ENCODE measurements around the gene RHOT2. TPM values are rescaled to one million over a fixed set of nuclear protein-coding genes. Genes with fewer than 3 reads are reported as not detected.
A peak's percentile ranks its signal among the peaks of the same experiment; 100 is the strongest.

RHOT2 gene
- total and polyA plus RNA-seq, 9 of the 15 experiments (the other 6 are each of a cell fraction or from before 2014, with no cell fraction given), result 5.0 to 373 (median 112) TPM

DNA sequence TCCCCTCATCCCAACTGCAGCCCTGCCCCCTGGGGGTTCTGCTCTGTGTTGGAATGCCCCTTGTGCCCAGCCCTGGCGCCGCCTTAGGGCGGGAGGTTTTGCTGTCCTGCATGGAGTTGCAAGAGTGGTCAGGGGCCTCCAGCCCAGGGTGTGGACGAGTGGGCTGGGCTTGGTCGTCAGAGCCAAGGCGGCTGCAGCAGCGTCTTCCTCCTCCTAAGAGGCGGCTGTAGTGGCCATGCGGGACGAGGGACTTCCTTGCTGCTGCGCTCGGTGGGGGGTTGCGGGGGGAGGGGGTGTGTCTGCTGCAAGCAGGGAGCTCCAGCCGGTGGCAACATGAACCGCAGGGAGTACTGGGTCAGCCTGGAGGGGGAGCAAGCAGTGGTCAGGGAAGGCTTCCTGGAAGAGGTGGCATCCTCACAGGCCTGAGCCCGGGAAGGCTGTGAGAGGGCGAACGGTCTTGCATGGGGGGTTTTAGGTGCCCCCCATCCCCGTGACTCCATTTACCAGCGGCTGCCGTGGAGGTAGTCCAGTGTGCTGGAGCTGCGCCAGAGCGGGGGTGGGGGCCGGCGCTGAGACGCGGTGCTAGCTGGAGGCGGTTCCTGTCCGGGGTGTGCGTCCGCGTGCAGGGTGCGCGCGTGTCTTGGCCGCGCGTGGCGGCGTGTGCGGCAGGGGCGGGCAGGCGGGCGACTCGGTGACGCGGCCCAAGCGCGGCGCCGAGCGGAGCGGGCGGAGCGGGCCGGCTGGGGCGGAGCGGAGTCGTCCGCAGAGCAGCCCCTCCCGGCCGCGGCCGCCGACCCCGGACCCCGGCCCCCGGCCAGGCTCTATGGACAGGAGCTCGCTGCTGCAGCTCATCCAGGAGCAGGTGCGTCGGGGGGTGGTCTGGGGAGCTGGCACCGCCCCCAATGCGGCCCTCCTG is 7.3 kb downstream of the RHOT2 start, which contains the start of gene RHBDL1 (continued):
- TF ChIP-seq, protein P1, sequence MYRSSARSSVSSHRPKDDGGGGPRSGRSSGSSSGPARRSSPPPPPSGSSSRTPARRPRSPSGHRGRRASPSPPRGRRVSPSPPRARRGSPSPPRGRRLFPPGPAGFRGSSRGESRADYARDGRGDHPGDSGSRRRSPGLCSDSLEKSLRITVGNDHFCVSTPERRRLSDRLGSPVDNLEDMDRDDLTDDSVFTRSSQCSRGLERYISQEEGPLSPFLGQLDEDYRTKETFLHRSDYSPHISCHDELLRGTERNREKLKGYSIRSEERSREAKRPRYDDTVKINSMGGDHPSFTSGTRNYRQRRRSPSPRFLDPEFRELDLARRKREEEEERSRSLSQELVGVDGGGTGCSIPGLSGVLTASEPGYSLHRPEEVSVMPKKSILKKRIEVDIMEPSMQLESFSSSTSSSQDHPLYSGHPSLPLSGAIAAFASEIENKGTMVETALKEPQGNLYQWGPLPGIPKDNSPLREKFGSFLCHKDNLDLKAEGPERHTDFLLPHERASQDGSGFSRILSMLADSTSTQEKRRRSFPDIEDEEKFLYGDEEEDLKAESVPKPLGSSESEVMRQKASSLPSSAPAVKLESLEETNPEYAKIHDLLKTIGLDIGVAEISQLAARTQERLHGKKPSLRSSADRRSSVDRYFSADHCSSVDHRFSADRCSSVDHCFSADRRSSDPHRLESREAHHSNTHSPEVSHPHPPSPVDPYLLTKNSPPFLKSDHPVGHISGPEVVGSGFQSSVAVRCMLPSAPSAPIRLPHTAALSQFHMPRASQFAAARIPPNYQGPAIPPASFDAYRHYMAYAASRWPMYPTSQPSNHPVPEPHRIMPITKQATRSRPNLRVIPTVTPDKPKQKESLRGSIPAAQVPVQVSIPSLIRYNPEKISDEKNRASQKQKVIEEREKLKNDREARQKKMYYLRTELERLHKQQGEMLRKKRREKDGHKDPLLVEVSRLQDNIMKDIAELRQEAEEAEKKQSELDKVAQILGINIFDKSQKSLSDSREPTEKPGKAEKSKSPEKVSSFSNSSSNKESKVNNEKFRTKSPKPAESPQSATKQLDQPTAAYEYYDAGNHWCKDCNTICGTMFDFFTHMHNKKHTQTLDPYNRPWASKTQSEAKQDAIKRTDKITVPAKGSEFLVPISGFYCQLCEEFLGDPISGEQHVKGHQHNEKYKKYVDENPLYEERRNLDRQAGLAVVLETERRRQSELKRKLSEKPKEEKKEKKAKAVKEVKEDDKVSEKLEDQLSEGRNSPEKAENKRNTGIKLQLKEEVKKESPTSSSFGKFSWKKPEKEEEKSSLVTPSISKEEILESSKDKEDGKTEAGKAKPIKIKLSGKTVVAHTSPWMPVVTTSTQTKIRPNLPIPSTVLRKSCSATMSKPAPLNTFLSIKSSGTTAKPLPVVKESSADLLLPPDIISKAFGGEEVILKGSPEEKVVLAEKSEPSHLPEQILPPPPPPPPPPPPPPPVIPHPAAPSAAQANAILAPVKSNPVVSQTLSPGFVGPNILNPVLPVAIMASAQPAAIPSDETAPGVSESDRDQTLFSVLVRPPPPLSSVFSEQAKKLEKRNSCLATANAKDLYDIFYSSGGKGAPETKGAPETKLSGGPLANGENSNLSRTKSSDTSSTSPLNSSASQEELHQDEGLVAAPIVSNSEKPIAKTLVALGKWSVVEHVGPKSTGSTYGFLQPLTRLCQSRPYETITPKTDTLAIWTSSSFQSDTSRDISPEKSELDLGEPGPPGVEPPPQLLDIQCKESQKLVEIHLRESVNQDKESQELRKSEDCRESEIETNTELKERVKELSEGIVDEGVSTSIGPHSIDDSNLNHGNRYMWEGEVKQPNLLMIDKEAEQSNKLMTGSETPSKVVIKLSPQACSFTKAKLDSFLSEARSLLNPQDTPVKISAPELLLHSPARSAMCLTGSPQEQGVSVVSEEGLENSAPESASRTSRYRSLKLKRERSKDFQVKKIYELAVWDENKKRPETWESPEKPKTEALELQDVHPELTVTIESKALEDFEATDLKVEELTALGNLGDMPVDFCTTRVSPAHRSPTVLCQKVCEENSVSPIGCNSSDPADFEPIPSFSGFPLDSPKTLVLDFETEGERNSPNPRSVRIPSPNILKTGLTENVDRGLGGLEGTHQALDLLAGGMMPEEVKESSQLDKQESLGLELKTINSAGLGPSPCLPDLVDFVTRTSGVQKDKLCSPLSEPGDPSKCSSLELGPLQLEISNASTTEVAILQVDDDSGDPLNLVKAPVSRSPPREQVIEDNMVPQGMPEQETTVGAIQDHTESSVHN (IDR thresholded peaks at IDR 0.05; ENCODE audit: borderline replicate concordance in 1 of 2, low read depth in 1 of 2), result no peak
- no peak for TF ChIP-seq SNRNP70 (optimal IDR thresholded peaks at IDR 0.05; ENCODE audit: low read depth, low read length)
- TF ChIP-seq KDM1A (IDR thresholded peaks at IDR 0.05), result peak in 1 of 2 experiments; percentile 92; a peak in 2 of 4 replicates
- peak; percentile 50 for TF ChIP-seq CHD1 (IDR thresholded peaks at IDR 0.05; ENCODE audit: low read length)
- TF ChIP-seq ZC3H11A (IDR thresholded peaks at IDR 0.05; ENCODE audit: low read depth, low read length), result no peak
- TF ChIP-seq, protein P2, sequence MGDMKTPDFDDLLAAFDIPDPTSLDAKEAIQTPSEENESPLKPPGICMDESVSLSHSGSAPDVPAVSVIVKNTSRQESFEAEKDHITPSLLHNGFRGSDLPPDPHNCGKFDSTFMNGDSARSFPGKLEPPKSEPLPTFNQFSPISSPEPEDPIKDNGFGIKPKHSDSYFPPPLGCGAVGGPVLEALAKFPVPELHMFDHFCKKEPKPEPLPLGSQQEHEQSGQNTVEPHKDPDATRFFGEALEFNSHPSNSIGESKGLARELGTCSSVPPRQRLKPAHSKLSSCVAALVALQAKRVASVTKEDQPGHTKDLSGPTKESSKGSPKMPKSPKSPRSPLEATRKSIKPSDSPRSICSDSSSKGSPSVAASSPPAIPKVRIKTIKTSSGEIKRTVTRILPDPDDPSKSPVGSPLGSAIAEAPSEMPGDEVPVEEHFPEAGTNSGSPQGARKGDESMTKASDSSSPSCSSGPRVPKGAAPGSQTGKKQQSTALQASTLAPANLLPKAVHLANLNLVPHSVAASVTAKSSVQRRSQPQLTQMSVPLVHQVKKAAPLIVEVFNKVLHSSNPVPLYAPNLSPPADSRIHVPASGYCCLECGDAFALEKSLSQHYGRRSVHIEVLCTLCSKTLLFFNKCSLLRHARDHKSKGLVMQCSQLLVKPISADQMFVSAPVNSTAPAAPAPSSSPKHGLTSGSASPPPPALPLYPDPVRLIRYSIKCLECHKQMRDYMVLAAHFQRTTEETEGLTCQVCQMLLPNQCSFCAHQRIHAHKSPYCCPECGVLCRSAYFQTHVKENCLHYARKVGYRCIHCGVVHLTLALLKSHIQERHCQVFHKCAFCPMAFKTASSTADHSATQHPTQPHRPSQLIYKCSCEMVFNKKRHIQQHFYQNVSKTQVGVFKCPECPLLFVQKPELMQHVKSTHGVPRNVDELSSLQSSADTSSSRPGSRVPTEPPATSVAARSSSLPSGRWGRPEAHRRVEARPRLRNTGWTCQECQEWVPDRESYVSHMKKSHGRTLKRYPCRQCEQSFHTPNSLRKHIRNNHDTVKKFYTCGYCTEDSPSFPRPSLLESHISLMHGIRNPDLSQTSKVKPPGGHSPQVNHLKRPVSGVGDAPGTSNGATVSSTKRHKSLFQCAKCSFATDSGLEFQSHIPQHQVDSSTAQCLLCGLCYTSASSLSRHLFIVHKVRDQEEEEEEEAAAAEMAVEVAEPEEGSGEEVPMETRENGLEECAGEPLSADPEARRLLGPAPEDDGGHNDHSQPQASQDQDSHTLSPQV (IDR thresholded peaks at IDR 0.05), result peak; percentile 15; the same call in 1 of the 2 replicates
- TF ChIP-seq, protein P3, sequence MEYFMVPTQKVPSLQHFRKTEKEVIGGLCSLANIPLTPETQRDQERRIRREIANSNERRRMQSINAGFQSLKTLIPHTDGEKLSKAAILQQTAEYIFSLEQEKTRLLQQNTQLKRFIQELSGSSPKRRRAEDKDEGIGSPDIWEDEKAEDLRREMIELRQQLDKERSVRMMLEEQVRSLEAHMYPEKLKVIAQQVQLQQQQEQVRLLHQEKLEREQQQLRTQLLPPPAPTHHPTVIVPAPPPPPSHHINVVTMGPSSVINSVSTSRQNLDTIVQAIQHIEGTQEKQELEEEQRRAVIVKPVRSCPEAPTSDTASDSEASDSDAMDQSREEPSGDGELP (CRISPR knock-in tag; IDR thresholded peaks at IDR 0.05; ENCODE audit: borderline replicate concordance), result peak; percentile 88
- no peak for TF ChIP-seq ZNF551 (CRISPR knock-in tag; IDR thresholded peaks at IDR 0.05)
- no peak for TF ChIP-seq TAF15 (IDR thresholded peaks at IDR 0.05; ENCODE audit: low read depth, low read length)
- TF ChIP-seq ZNF707 (CRISPR knock-in tag; conservative IDR thresholded peaks at IDR 0.05), result no peak; the same call in 1 of the 2 replicates
- peak in 1 of 2 experiments; percentile 73; a peak in 1 of 3 replicates for TF ChIP-seq CBX3 (IDR thresholded peaks at IDR 0.05; ENCODE audit: borderline replicate concordance in 1 of 2, low read length in 2 of 2)
- no peak for TF ChIP-seq NFXL1 (CRISPR knock-in tag; IDR thresholded peaks at IDR 0.05)
- no peak for TF ChIP-seq HOXB6 (CRISPR knock-in tag; IDR thresholded peaks at IDR 0.05; ENCODE audit: borderline replicate concordance)

Measured in K562 (cell line).